ENCODE measurements around the gene AP1S1.

DNA sequence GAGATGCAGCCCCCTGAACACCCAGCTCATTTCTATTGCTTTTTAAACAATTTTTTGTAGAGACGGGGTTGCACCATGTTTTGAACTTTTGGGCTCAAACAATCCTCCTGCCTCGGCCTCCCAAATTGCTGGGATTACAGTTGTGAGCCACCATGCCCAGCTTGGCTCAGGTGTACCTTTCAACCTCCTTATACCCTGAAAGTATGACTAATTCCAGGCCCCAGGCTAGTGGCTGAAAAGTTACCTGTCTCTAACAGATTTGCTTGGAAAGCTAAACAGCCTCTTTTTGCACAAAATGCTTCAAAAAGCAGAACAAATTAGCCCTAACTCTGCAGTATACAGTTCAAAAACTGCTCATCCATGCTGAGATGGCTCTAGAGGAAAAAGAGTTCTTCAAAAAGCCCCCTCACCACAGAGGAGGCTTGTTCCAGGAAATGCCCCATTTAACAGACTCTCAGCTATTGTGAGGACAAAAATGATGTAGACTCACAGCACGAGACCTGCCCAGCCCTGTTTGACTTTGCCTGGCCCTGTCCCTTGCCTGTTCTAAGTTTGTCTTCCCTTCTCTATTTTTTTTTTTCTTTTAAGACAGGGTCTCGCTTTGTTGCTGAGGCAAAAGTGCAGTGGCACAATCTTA, 13.4 kb upstream of the AP1S1 start:
- TF ChIP-seq POLR2A (IDR thresholded peaks at IDR 0.05): no peak
- TF ChIP-seq, protein P1, sequence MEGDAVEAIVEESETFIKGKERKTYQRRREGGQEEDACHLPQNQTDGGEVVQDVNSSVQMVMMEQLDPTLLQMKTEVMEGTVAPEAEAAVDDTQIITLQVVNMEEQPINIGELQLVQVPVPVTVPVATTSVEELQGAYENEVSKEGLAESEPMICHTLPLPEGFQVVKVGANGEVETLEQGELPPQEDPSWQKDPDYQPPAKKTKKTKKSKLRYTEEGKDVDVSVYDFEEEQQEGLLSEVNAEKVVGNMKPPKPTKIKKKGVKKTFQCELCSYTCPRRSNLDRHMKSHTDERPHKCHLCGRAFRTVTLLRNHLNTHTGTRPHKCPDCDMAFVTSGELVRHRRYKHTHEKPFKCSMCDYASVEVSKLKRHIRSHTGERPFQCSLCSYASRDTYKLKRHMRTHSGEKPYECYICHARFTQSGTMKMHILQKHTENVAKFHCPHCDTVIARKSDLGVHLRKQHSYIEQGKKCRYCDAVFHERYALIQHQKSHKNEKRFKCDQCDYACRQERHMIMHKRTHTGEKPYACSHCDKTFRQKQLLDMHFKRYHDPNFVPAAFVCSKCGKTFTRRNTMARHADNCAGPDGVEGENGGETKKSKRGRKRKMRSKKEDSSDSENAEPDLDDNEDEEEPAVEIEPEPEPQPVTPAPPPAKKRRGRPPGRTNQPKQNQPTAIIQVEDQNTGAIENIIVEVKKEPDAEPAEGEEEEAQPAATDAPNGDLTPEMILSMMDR (IDR thresholded peaks at IDR 0.05 in 4 of 5, conservative IDR thresholded peaks at IDR 0.05 in 1 of 5): no peak

All from gastrocnemius medialis (tissue), 4 donors.